ENCODE results near the gene TNNT2.

DNA sequence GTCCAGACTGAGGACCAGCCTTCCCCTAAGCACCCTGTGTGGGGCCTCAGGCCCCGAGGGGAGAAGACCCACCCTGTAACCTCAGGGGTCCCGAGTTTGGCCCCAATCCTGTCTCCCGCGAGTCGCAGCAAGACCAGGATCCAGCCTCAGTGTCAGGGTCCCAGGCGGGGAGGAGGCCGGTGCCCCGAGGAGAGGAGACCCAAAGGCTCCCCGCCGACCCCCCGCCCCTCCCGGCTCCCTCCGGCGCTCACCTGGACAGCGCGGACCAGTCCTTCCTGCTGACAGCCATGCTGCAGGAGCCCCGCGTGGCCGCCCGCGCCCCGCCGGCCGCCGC, 21.5 kb upstream of the TNNT2 start, which contains the start of gene LAD1:
- TF ChIP-seq, protein P1, sequence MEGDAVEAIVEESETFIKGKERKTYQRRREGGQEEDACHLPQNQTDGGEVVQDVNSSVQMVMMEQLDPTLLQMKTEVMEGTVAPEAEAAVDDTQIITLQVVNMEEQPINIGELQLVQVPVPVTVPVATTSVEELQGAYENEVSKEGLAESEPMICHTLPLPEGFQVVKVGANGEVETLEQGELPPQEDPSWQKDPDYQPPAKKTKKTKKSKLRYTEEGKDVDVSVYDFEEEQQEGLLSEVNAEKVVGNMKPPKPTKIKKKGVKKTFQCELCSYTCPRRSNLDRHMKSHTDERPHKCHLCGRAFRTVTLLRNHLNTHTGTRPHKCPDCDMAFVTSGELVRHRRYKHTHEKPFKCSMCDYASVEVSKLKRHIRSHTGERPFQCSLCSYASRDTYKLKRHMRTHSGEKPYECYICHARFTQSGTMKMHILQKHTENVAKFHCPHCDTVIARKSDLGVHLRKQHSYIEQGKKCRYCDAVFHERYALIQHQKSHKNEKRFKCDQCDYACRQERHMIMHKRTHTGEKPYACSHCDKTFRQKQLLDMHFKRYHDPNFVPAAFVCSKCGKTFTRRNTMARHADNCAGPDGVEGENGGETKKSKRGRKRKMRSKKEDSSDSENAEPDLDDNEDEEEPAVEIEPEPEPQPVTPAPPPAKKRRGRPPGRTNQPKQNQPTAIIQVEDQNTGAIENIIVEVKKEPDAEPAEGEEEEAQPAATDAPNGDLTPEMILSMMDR (IDR thresholded peaks at IDR 0.05; ENCODE audit: low read depth, low read length): no peak
- no peak for TF ChIP-seq POLR2A (IDR thresholded peaks at IDR 0.05; ENCODE audit: extremely low read depth, insufficient read length)

Measured in NB4 (cell line).